ENCODE measurements around the gene NPAS3. TPM values are rescaled to one million over a fixed set of nuclear protein-coding genes. Genes with fewer than 3 reads are reported as not detected.

NPAS3 gene
- total and polyA plus RNA-seq, 8 donors: 0.23 to 2.8 (median 1.4) TPM

DNA sequence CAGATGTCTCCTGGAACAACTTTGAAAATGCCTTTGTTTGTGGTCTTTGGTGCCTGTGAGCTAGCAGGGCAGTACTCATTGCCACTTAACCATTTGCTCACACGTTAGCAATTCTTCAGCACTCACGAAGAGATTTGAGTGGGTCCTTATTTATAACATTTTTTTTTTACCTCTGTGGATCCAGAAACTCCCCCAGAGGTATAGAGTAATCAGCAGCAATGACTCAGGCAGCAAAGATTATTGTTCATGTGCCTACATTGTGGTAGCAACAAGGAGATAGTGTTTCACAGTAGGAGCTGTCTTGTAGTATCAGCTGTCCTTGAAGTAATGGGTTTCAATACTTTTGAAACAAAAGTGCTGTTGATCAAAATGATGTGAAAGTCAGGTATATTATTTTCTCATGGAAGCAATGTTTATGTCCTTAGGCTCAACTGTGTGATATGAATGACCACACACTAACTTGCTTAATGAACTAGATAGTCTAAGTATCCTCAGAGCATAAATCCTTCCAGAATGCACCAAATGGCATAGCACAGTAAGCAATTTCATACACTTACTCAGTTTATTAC, 708.1 kb downstream of the NPAS3 start:
- intact Hi-C loops (cut with DNase I): no loop called here
- TF ChIP-seq, protein P1, sequence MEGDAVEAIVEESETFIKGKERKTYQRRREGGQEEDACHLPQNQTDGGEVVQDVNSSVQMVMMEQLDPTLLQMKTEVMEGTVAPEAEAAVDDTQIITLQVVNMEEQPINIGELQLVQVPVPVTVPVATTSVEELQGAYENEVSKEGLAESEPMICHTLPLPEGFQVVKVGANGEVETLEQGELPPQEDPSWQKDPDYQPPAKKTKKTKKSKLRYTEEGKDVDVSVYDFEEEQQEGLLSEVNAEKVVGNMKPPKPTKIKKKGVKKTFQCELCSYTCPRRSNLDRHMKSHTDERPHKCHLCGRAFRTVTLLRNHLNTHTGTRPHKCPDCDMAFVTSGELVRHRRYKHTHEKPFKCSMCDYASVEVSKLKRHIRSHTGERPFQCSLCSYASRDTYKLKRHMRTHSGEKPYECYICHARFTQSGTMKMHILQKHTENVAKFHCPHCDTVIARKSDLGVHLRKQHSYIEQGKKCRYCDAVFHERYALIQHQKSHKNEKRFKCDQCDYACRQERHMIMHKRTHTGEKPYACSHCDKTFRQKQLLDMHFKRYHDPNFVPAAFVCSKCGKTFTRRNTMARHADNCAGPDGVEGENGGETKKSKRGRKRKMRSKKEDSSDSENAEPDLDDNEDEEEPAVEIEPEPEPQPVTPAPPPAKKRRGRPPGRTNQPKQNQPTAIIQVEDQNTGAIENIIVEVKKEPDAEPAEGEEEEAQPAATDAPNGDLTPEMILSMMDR (IDR thresholded peaks at IDR 0.05): no peak
- H3K27me3 ChIP-seq: no peaks in the 10 kb centered on the region
- H3K4me1 ChIP-seq: no peaks in the 10 kb centered on the region
- no peak overlapping the region for H3K27ac ChIP-seq
- H3K4me3 ChIP-seq: no peak overlapping the region
- H3K9me3 ChIP-seq: no peaks in the 10 kb centered on the region
- WGBS, 2 donors: 82 to 83% methylated on average over 2 of the region's 2 CpGs
- H3K36me3 ChIP-seq: no peaks in the 10 kb centered on the region
- DNase-seq (no peak), ATAC-seq (no peak), FAIRE-seq (no peak)

DNA sequence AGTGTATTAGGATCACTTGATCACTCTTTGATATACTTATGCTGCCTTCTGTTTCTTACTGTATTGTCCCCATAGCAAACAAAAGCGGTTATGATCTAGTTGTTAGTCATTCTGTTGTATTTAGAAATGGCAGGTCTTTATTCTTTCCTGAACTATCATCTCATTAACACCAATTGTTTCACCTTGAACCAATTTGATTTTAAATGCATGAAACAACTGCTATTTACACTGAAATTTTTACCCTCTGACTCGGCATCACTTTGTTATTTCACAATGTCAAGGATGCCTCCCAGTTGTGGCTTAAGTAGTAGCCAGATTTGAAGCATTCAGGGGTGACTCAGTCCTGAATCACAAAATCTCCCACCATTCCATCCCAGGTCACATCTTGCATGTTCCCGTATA, 708.7 kb downstream of the NPAS3 start:
- TF ChIP-seq, protein P1 (IDR thresholded peaks at IDR 0.05): no peak
- ATAC-seq (peak in 2 of 4 donors; percentile 38 to 39), DNase-seq (no peak), FAIRE-seq (no peak)
- H3K36me3 ChIP-seq: no peaks in the 10 kb centered on the region
- intact Hi-C loops (cut with DNase I): no loop called here
- no peaks in the 10 kb centered on the region for H3K27me3 ChIP-seq
- 71 to 76% methylated on average over 3 of the region's 3 CpGs for WGBS, 2 donors
- no peak overlapping the region for H3K4me3 ChIP-seq
- H3K27ac ChIP-seq: no peak overlapping the region
- no peaks in the 10 kb centered on the region for H3K9me3 ChIP-seq
- H3K4me1 ChIP-seq: no peaks in the 10 kb centered on the region

DNA sequence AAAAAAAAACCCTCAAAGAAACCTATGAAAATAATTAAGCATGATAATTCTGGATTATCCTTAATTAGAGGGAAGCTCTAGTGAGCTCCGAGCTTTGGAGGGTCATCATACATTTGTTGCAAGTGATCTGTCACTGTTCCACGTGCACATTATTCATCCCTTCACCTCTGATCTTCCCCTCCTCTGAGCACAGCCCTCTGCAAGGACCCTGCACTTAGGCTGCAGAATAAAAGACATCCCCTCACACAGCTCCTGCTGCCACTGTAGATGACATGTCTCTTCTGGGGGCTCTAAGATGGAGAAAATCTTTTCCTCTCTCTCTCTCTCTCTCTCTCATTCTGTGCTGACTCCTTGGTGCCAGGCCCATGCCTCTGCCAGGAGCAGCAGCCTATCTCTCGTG, 711.8 kb downstream of the NPAS3 start:
- DNase-seq: no peak
- Histone ChIP-seq H3K4me1 (no peaks in the 10 kb centered on the region), H3K27ac (no peak overlapping the region), H3K4me3 (no peak overlapping the region), H3K27me3 (no peaks in the 10 kb centered on the region), H3K36me3 (no peaks in the 10 kb centered on the region), H3K9me3 (no peaks in the 10 kb centered on the region)
- no peak for ATAC-seq
- TF ChIP-seq, protein P1 (IDR thresholded peaks at IDR 0.05): no peak
- WGBS, 2 donors: 53 to 59% methylated on average over 3 of the region's 3 CpGs
- intact Hi-C loops (cut with DNase I): no loop called here
- FAIRE-seq: no peak

DNA sequence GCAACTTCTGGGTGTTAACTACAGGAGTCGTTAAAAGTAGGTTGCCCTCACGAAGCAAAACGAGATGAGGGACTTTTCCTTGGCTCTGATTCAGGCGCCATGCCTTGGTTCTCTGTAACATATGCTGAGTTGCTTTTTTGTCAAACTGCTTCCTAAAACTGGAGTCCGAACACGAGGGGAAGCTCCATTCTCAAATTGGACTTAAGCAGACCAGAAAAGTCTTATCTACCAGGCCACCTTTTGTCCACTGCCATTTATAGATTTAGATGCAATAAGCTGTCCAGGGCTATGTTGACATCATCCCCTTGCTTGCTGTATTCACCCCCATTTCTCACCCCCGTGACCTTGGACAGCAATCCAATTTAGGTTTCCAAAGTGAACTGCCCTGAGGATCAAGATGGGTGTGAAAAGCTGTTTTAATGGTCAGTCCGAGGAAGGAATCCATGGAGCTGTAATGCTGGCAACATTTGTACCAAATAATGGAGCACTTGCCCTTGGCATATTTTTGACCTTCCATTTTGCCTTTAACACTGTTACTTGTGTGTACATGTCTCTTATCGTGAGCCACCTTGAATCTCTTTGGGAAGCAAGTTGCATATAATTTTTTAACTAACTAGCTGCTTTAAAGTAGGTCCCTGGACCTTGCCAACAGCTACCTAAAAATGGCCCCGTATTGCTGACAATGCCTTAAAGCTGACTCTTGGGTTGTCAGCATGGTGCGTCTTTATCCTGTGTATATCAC, 714.1 kb downstream of the NPAS3 start:
- ATAC-seq: no peak
- Histone ChIP-seq H3K36me3 (no peaks in the 10 kb centered on the region), H3K27me3 (no peaks in the 10 kb centered on the region), H3K9me3 (no peaks in the 10 kb centered on the region), H3K4me3 (no peak overlapping the region), H3K4me1 (no peaks in the 10 kb centered on the region), H3K27ac (no peak overlapping the region)
- no peak for FAIRE-seq
- DNase-seq: no peak
- intact Hi-C loops (cut with DNase I): no loop called here
- TF ChIP-seq, protein P1 (IDR thresholded peaks at IDR 0.05): no peak
- 63 to 77% methylated on average over 11 of the region's 11 CpGs for WGBS, 2 donors

DNA sequence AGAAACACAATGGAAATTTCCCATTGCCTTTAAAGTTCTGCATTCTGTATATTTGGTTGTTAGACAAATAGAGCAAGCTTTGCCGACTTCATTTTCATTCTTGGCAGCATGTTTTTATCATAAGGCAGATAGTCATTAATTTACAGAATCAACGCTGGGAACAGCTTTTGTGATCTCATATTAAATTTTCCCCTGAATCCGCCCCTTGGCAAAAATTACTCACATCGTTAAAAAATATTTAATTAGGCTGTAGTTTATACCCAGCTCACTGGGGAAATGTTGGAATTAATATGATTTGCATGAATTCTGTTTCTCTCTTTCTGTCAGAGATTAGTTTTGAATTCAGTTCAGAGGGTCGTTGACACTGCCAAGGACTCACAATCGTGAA, 714.6 kb downstream of the NPAS3 start:
- Histone ChIP-seq H3K9me3 (no peaks in the 10 kb centered on the region), H3K4me3 (no peak overlapping the region), H3K27me3 (no peaks in the 10 kb centered on the region), H3K36me3 (no peaks in the 10 kb centered on the region), H3K27ac (no peak overlapping the region), H3K4me1 (no peaks in the 10 kb centered on the region)
- WGBS, 2 donors: 56 to 64% methylated on average over 6 of the region's 6 CpGs
- DNase-seq (no peak), ATAC-seq (no peak), FAIRE-seq (no peak)
- TF ChIP-seq, protein P1 (IDR thresholded peaks at IDR 0.05): no peak
- intact Hi-C loops (cut with DNase I): no loop called here

All from pancreas (tissue), 10 donors.